ENCODE measurements around the gene BANP.

- no peak for TF ChIP-seq CTCF (IDR thresholded peaks at IDR 0.05 in 2 of 3, conservative IDR thresholded peaks at IDR 0.05 in 1 of 3; ENCODE audit: borderline replicate concordance in 1 of 3, insufficient read depth in 1 of 3, low read depth in 2 of 3, low read length in 2 of 3)
- no peak for TF ChIP-seq POLR2A (IDR thresholded peaks at IDR 0.05; ENCODE audit: borderline replicate concordance, extremely low read depth, insufficient read depth, insufficient read length)
- TF ChIP-seq ZFX (IDR thresholded peaks at IDR 0.05) = no peak
- no peak for TF ChIP-seq ELF1 (IDR thresholded peaks at IDR 0.05; ENCODE audit: borderline replicate concordance, low read depth)
- no peak for TF ChIP-seq YY1 (IDR thresholded peaks at IDR 0.05; ENCODE audit: extremely low read depth, insufficient replicate concordance, low read depth, low read length)
- no peak for TF ChIP-seq CEBPB (IDR thresholded peaks at IDR 0.05; ENCODE audit: low read depth)
- no peak for TF ChIP-seq SP1 (IDR thresholded peaks at IDR 0.05; ENCODE audit: low read depth)
Observed at GRCh38 chr16:87960852-87961251, 9.6 kb downstream of the BANP start.

All from HCT116 (cell line).